Stimulated activated CD4-positive, alpha-beta T cell treated with anti-CD3 and anti-CD28 coated beads, Interleukin-2, amount 100 ng/mL, for 4 hours (primary cell): ENCODE data around the gene RNF144A.

Experiments
- DNase-seq: peaks from one replicate; pipeline ENCODE4 v3.0.0-alpha.2; 2020; ENCODE audit warnings: low read depth

Gene RNF144A

GRCh38 chr2:6908291-6908690 lies 8.9 kb upstream of the RNF144A start:
- no peak for DNase-seq

- DNase-seq = no peak
Observed at GRCh38 chr2:6909431-6910385, 7.5 kb upstream of the RNF144A start.

- no peak for DNase-seq
Observed at GRCh38 chr2:6911721-6912120, 5.5 kb upstream of the RNF144A start.

- peak; percentile 61 for DNase-seq
Observed at GRCh38 chr2:6913415-6914157, 3.6 kb upstream of the RNF144A start.

GRCh38 chr2:6914828-6915227 lies 2.4 kb upstream of the RNF144A start:
- DNase-seq = no peak

- no peak for DNase-seq
Observed at GRCh38 chr2:6915399-6915798, 1.8 kb upstream of the RNF144A start.

GRCh38 chr2:6916224-6916623 lies 988 bp upstream of the RNF144A start:
- no peak for DNase-seq

GRCh38 chr2:6916736-6917070 lies 509 bp upstream of the RNF144A start:
- no peak for DNase-seq

GRCh38 chr2:6917761-6918421 lies 679 bp downstream of the RNF144A start:
- no peak for DNase-seq

- no peak for DNase-seq
Observed at GRCh38 chr2:6919901-6920742, 2.9 kb downstream of the RNF144A start.

GRCh38 chr2:6920743-6921064 lies 3.5 kb downstream of the RNF144A start:
- no peak for DNase-seq

- DNase-seq = no peak
Observed at GRCh38 chr2:6921321-6921922, 4.2 kb downstream of the RNF144A start.

GRCh38 chr2:6922201-6922656 lies 5.0 kb downstream of the RNF144A start:
- DNase-seq = no peak

- no peak for DNase-seq
Observed at GRCh38 chr2:6923319-6923718, 6.1 kb downstream of the RNF144A start.

GRCh38 chr2:6924101-6924923 lies 7.1 kb downstream of the RNF144A start:
- DNase-seq = no peak

- no peak for DNase-seq
Observed at GRCh38 chr2:6924924-6925409, 7.8 kb downstream of the RNF144A start.

GRCh38 chr2:6926071-6926732 lies 9.0 kb downstream of the RNF144A start:
- DNase-seq = no peak

- DNase-seq = no peak
Observed at GRCh38 chr2:6927186-6927585, 10.0 kb downstream of the RNF144A start.

- DNase-seq = no peak
Observed at GRCh38 chr2:6927753-6928152, 10.5 kb downstream of the RNF144A start.

- no peak for DNase-seq
Observed at GRCh38 chr2:6928452-6928851, 11.2 kb downstream of the RNF144A start.
